Measurements from ENCODE around the gene IFT52. TPM values are rescaled to one million over a fixed set of nuclear protein-coding genes. Genes with fewer than 3 reads are reported as not detected.
"Not testable (repeated sequence)": the region's sequence is repeated elsewhere in the genome, so short reads cannot be mapped to it uniquely, and the experiment has no call there.

Gene IFT52
- total RNA-seq, 1 donor from 2014 or later, result 15.3 TPM

- no peak for ATAC-seq
These were observed 22.0 kb upstream of the IFT52 start for GRCh38 chr20:43568706-43569105.

- ATAC-seq, result no peak
These were observed 21.5 kb upstream of the IFT52 start for GRCh38 chr20:43569282-43569681.

GRCh38 chr20:43570496-43570895 is 20.2 kb upstream of the IFT52 start:
- ATAC-seq, result no peak

- no peak for ATAC-seq
These were observed 19.4 kb upstream of the IFT52 start for GRCh38 chr20:43571310-43571709.

- no peak for ATAC-seq
These were observed 19.0 kb upstream of the IFT52 start for GRCh38 chr20:43571771-43572170.

- no peak for ATAC-seq
These were observed 17.8 kb upstream of the IFT52 start for GRCh38 chr20:43572891-43573290.

GRCh38 chr20:43576108-43576507 is 14.6 kb upstream of the IFT52 start:
- no peak for ATAC-seq

GRCh38 chr20:43579861-43580793 is 10.6 kb upstream of the IFT52 start:
- no peak for ATAC-seq

GRCh38 chr20:43583133-43583864 is 7.4 kb upstream of the IFT52 start:
- ATAC-seq, result no peak

- peak; percentile 20 for ATAC-seq
These were observed 6.7 kb upstream of the IFT52 start for GRCh38 chr20:43583982-43584432.

- ATAC-seq, result no peak
These were observed 6.1 kb upstream of the IFT52 start for GRCh38 chr20:43584448-43585136.

- ATAC-seq, result no peak
These were observed 4.1 kb upstream of the IFT52 start for GRCh38 chr20:43586641-43587040.

GRCh38 chr20:43588526-43588925 is 2.2 kb upstream of the IFT52 start:
- ATAC-seq, result not testable (repeated sequence)

- no peak for ATAC-seq
These were observed 723 bp upstream of the IFT52 start for GRCh38 chr20:43590036-43590391.

GRCh38 chr20:43601960-43602359 is 11.2 kb downstream of the IFT52 start:
- not testable (repeated sequence) for ATAC-seq

GRCh38 chr20:43603124-43603523 is 12.4 kb downstream of the IFT52 start:
- ATAC-seq, result no peak

GRCh38 chr20:43605715-43606114 is 15.0 kb downstream of the IFT52 start:
- ATAC-seq, result no peak

- not testable (repeated sequence) for ATAC-seq
These were observed 16.5 kb downstream of the IFT52 start for GRCh38 chr20:43607278-43607677.

GRCh38 chr20:43631598-43631997 is 40.9 kb downstream of the IFT52 start:
- ATAC-seq, result no peak

- no peak for ATAC-seq
These were observed 45.7 kb downstream of the IFT52 start for GRCh38 chr20:43636429-43636828.

- no peak for ATAC-seq
These were observed 51.8 kb downstream of the IFT52 start for GRCh38 chr20:43642548-43642947.

GRCh38 chr20:43650997-43651525 is 60.3 kb downstream of the IFT52 start:
- no peak for ATAC-seq
